Measurements from ENCODE around the gene OTUD5.

- TF ChIP-seq BCL6B (tag by site-specific recombination; IDR thresholded peaks at IDR 0.05) (no peak), ZNF146 (tag by site-specific recombination; IDR thresholded peaks at IDR 0.05) (0 out of 2 replicates have a peak, but pooled peaks have one; percentile 4), CTCF (tag by site-specific recombination; IDR thresholded peaks at IDR 0.05) (0 out of 2 replicates have a peak, but pooled peaks have one; percentile 57), ZNF530 (tag by site-specific recombination; IDR thresholded peaks at IDR 0.05; ENCODE audit: low read depth) (no peak), ZSCAN18 (tag by site-specific recombination; IDR thresholded peaks at IDR 0.05) (no peak), ZBTB8A (tag by site-specific recombination; IDR thresholded peaks at IDR 0.05) (no peak)
These were observed 15.1 kb upstream of the OTUD5 start for GRCh38 chrX:48972220-48973164.
